GM18508 (cell line): ENCODE results near the gene CARD14.
"Not testable (repeated sequence)": the region's sequence is repeated elsewhere in the genome, so short reads cannot be mapped to it uniquely, and the experiment has no call there.

Experiments
- ATAC-seq: cut with Tn5 transposase; IDR thresholded peaks from one replicate; pipeline ENCODE4 v1.9.1; 2021; ENCODE audit warnings: moderate number of reproducible peaks; ENCODE audit not compliant: insufficient read depth, unreplicated experiment

Gene CARD14

DNA sequence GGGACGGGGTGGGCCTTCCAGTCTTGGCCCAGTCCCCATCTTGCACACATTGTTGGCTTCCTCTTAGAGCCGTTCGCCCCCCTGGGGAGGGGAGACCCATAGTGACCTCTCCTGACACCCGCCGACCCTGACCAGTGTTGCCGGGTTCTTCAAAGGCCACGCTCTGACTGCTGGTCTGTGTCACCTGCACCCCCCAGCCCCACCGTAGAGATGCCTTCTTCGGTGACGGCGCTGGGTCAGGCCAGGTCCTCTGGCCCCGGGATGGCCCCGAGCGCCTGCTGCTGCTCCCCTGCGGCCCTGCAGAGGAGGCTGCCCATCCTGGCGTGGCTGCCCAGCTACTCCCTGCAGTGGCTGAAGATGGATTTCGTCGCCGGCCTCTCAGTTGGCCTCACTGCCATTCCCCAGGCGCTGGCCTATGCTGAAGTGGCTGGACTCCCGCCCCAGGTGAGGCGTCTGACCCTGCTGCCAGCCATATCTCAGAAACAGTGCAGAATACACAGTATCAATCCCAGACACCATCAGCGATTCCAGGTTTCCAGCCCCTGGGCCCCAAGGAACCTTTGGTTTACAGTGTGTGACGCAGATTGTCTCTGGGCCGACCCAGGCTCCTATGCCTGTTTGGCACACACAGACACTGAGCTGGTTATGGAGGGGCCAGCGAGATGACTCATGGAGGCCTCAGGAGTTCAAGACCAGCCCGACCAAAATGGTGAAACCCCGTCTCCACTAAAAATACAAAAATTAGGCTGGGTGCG, 51.7 kb downstream of the CARD14 start:
- no peak for ATAC-seq

DNA sequence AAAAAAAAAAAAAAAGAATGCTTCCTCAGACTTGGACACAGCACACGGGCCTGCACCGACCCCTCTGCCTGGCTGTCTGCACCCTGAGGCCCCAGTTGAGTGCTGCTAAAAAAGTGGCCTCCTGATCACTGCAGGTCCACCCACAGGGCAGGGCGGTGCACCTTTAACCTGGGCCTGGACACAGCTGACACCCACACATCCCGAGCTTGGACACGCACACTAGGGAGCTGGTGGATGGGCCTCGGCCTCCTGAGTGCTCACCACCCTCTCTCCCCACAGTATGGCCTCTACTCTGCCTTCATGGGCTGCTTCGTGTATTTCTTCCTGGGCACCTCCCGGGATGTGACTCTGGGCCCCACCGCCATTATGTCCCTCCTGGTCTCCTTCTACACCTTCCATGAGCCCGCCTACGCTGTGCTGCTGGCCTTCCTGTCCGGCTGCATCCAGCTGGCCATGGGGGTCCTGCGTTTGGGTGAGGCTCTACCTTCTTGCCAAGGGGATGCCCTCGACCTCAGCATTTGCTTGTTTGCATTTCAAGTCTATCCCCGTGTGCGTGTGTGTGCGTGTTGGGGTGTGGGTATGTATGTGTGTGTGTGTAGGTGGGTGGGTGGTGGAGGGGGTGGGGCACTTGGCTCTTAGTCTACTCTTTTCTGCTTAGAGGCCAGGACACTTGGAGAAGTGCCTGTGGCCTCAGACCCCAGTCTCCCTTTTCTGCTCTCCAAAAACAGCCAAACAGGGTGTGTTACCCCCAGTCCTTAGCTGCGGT, 52.7 kb downstream of the CARD14 start:
- no peak for ATAC-seq

DNA sequence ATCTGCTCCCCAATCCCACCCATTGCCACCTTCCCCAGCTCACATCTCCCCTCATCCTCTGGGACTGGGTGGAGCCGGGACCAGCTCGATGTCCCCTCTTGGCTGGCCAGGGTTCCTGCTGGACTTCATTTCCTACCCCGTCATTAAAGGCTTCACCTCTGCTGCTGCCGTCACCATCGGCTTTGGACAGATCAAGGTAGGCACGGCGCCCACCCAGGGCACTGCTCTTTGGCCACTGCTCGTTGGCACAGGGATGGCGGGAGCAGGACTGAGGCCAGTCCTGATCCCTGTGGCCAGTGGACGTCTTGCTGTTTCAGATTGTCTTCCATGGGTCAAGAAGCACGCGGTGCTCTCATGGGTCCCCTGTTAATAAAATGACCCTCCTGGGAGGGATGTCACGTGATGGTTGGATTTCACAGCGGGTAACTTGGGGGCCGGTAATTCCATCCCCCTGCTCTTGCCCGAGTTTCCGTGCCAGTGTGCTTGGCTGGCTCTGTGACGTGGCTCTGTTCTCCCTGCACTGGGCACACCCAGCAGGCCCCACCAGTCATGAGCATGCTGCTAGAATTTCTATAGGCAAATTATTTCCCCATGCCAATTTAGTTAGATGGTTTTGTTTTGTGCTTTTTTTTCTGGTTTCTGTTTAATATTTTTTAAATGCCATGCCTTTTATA, 53.4 kb downstream of the CARD14 start:
- ATAC-seq, result no peak

DNA sequence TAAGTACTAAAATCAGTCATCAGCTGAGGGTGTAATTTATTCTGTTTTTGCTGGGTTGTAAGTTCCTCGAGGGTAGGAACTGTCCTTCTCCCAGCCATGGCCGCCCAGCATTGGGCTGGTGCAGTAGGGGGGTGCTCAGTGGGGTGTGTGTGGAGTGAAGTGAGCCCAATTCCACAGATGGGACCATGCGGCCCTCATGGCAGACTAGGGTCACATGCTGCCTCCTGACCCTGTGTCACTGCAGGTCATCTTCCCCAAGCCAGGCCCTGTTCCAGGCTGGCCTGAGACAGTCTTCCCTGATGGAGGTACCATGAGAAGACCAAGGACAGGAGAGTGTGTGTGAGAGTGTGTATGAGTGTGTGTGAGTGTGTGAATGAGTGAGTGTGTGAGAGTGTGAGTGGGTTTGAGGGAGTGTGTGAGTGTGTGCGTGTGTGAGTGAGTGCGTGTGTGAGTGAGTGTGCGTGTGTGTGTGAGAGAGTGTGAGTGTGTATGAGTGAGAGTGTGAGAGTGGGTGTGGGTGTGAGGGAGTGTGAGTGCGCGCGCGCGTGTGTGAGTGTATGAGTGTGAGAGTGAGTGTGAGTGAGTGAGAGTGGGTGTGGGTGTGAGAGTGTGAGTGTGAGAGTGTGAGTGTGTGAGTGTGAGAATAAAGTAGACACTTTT, 54.1 kb downstream of the CARD14 start:
- ATAC-seq, result no peak

DNA sequence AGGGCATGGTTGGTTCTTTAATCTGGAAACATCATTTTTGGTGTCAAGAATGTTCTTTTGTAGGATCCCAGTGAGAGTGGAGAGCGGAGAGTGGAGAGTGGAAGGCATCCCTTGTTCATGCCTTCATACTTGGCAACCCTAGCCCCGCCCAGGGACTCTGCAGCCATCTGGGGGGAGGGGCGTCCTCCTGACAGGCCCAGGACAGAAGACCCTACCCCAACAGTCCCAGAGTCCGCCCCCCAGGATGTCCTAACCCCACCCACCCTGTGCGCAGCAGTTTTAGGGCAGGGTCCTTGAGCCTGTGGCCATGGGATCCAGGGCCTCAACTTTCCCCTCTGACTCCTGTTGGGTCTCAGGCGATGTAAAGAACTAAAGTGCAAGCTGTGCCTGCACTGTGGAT, 54.9 kb downstream of the CARD14 start:
- ATAC-seq, result no peak

DNA sequence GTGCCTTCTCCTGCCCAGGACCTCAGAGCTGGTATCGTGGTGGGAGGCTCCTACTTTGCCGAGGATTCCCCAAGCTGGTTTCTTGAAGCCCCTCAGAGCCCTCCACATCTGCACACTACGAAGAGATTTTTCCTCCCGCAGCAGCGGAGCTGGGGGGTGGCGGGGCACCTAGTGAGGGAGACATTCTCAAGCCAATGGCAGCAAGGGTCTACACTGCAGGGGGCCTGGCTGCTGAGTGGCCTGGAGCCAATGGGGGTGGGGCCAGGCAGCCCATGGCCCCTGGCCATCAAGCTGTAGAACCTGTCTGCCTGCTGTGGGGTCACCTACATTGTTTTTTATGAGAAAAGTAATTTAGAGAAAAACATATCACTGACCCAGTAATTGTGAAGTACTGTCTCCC, 55.4 kb downstream of the CARD14 start:
- ATAC-seq, result no peak

DNA sequence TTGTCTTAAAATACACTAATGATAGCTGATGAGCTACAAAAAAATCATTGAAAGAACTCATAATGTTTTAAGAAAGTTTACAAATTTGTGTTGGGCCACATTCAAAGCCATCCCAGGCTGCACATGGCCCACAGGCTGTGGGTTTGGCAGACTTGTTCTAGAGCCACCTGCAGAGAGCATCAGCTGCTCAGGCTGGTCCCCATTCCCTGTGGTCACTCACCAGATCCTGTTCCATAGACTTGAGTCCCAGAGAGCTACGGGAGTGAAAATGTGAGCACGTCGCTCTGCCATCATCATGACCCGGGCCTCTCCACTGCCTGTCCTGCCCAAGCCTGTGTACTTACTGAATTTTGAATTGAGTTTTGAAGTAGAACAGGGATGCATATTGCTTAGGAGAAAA, 57.3 kb downstream of the CARD14 start:
- ATAC-seq, result no peak

DNA sequence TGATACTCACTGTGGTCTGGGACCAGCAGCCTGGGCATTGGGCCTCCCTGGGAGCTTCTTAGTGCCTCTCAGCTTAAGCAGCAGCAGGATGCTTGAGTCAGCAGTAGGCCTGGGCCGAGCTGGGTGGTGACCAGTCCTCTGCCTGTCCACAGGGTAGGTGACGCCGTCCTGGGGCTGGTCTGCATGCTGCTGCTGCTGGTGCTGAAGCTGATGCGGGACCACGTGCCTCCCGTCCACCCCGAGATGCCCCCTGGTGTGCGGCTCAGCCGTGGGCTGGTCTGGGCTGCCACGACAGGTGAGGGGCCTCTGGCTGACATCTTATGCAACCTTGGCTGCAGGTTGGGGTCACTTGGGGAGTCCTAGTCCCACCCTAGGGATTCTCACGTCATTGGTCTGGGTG, 57.8 kb downstream of the CARD14 start:
- no peak for ATAC-seq

DNA sequence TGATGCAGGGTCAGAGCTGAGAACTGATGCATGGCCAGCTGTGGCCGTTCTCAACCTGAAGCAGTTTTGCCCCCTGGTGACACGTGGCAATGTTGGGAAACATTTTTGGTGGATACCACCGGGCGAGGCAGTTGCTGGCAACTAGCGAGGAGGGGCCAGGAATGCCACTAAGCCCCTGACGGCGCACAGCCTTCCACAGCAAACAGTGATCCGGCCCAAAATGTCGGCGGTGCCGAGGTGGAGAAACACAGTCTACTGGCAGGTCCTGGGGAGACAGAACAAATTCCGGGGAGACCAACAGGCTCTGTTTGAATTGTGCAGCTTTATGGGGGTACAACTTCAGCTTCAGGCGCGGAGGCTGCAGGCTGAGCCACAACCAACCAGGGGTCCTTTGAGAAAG, 58.6 kb downstream of the CARD14 start:
- ATAC-seq, result no peak

DNA sequence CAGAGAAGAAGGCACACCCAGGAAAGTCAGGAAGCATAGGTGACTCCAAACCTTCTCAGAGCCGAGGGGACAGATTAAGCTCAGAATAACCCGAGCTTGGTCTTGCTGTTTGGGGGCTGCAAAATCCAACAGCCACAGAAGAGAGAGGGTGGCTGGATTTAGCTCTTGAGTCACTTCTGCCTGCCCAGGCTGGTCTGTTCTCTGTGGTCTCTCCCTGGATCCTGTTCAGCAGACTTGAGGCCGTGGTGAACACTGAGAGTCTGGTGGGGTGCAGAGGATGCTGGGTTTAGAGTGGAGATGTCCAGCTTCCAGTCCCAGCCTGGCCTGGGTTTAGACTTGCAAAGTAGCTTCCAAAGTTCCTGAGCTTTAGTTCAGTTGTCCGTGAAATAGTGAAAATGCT, 59.2 kb downstream of the CARD14 start:
- ATAC-seq, result no peak

DNA sequence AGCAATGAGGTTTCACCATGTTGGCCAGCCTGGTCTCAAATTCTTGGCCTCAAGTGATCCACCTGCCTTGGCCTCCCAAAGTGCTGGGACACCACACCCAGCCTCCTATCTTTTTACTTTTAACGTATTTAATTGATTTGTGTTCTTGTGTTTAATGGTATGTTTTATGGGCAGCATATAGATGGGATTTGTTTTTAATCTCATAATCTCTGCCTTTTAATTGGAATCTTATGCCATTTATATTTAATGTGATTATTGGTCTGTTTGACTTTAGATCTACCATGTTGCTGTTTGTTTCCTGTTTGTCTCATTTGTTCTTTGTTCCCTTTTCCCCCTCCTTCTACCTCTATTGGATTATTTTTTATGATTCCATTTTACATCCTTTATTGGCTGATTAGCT, 62.6 kb downstream of the CARD14 start:
- ATAC-seq, result no peak

DNA sequence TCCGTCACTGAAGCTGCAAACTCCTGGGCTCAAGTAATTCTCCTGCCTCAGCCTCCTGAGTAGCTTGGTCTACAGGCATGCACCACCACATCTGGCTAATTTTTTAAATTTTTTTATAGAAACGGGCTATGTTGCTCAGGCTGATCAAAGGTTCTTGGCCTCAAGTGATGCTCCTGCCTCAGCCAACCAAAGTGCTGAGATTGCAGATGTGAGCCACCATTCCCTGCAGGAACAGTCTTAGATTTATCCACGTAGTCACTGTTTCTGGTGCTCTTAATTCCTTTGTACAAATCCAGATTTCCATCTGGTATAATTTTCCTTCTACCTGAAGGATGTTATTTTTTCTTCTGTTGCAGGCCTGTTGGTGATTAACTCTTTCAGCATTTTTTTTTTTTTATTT, 63.4 kb downstream of the CARD14 start:
- no peak for ATAC-seq

DNA sequence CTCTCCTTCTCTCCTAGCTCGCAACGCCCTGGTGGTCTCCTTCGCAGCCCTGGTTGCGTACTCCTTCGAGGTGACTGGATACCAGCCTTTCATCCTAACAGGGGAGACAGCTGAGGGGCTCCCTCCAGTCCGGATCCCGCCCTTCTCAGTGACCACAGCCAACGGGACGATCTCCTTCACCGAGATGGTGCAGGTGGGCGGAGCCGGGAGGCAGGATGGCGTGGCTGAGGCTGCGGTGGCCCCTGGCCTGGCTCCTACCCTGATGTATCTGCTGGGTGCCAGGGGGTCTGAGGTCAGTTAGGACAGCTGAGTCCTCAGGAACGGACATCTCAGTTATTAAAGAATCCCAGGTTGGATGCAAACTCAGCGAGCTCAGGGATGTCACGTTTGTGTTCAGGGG, 67.1 kb downstream of the CARD14 start:
- ATAC-seq, result no peak

DNA sequence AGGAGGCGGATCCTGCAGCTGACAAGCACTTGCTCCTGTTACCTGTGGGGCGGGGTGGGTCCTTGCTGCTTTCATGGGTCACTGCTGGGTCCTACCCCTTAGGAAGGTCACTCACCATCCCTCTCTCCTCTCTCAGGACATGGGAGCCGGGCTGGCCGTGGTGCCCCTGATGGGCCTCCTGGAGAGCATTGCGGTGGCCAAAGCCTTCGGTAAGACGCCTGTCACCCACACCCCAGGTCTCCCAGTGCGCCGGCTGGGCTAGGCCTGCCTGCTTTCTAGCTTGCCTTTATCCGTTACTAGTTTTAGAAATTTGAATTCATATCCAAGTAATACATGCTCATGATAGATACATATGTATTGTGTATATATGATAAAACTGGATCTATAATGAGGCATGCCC, 67.6 kb downstream of the CARD14 start:
- no peak for ATAC-seq

DNA sequence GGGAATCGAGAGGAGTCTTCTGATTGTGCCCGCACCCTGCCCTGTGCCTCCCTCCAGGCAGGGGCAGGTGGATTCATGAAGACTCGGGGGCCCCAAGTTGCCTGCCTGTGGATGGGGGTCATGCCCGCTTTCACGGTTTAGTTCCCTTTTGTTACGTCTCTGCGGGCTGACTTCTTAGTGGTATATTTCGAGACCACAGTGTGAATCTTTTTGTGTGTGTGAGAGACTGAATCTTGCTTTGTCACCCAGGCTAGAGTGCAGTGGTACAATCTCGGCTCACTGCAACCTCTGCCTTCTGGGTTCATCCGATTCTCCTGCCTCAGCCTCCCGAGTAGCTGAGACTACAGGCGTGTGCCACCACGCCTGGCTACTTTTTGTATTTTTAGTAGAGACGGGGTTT, 72.7 kb downstream of the CARD14 start:
- ATAC-seq, result no peak

DNA sequence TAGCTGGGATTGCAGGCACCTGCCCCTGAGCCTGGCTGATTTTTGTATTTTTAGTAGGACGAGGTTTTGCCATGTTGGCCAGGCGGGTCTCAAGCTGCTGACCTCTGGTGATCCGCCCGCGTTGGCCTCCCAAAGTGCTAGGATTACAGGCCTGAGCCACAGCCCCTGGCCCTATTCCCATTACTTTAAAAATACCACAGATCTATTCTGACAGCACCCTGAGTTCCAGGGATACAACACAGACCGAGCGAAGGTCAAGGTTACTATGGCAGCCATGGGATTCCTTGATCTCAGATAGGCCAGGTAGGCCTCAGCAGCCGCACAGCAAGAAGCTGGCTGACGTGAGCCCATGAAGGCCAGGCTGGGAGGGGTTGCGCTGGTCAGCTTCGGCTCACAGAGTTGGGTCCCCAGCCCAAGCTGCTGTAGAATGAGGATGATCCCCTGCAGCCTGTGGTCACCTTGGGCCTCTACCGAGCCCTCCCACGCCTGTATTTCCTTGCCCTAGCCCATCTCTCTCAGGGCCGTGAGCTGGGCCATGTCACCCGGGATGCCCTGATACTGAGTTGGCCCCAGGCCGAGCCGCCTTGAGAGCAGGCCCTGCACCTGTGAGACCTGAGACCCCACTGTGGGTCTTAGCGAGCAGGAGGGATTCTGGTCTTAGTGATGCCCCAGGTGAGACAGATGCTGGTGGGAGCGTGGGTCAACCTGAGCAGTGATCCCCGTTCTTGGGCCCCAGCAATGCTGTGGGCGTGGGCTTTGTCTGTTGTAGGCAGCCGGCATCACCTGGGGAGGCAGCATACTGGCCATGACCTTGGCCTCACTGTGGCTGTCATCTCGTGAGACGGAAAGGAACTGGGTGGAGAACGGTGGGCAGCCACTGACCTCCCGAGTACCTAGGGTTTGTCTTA, 74.0 kb downstream of the CARD14 start:
- no peak for ATAC-seq

DNA sequence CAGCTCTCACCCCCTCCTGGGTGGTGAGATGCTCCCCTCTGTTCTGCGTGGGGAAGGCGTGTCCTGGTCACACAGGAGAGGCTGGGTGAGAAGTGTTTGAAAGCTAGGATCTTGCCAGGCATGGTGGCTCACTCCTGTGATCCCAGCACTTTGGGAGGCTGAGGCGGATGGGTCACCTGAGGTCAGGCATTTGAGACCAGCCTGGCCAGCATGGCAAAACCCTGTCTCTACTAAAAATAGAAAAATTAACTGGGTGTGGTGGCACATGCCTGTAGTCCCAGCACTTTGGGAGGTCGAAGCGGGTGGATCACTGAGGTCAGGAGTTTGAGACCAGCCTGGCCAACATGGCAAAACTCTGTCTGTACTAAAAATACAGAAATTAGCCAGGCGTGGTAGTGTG, 74.6 kb downstream of the CARD14 start:
- ATAC-seq, result not testable (repeated sequence)

DNA sequence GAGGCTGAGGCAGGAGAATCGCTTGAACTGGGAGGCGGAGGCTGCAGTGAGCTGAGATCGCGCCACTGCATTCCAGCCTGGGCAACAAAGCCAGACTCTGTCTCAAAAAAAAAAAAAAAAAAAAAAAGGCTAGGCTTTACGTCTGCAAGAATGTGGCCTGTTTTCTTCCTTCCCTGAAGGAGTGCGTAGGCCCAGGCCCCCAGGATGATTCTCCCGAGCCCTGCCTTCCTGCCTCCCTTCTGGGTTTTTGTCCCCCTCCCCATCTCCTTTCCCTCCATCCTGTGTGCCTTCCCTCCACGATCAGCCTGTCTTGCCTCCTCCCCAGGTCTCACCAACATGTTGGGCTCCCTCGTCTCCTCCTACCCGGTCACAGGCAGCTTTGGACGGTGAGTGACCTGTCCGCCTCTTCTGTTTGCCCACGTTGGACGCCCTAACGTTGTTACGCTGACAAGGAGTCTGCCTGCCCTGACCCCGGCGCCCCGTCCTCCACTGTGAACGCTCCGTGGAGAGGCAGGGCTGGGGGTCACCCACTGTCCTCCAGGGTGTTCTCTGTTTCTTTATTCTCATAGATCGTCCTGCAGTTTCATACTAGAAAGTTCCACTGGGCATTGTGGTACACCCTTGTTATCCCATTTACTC, 75.2 kb downstream of the CARD14 start:
- ATAC-seq, result no peak

DNA sequence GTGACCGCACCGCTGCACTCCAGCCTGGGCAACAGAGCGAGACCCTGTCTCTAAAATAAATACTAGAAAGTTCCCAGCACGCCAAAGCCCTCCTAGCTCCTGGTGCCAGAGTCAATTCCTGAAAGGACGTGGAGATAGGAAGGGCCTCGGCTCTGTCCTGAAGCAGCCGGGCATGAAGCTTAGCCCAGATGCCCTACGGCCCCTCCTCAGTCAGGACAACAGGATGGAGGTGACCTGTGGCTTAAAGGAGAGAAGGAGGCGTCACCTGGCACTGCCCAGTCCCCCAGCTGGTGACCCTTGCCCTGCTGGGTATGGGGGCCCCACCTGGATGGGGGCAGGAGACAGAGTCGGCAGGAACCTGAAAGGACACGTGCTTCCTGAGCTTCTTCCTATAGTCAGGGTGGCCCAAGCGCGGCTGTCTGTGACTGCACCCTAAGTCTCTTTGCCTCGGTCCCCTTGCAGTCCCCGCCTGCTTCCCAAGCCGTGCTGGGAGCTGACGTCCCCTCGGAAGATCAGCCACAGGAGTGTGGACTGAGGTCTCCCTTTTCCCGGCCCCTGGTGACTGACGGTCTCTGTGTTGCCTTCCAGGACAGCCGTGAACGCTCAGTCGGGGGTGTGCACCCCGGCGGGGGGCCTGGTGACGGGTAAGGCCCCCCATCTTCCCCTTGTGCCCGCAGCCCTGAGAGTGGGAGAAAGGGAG, 75.9 kb downstream of the CARD14 start:
- ATAC-seq, result no peak
